Measurements from ENCODE around the gene RNF111.

Gene RNF111

DNA sequence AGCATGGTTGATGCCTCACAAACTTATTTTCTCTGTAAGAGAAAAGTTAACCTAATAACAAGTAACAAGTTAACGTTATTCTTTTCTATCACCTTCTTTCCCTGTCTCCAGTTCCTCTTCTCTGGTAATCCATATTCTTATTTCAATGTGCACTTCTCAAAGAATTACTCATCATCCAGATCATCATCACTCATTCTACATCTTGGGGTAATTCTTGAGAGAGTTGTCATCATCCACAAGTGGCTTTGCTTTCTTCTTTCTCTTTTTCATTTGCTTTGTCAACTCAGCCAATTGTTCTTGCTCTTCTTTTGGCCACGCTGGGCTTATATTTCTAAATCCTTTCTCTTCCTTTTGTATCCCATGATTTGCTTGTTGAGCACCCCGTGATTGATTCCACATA, 20.8 kb upstream of the RNF111 start:
- DNase-seq (ENCODE audit: insufficient read length, low spot score) (no peak), FAIRE-seq (no peak)
- TF ChIP-seq POLR2A (IDR thresholded peaks at IDR 0.05; ENCODE audit: low read depth, low read length) (no peak), POU2F2 (IDR thresholded peaks at IDR 0.05; ENCODE audit: low read depth, low read length) (no peak), SPI1 (IDR thresholded peaks at IDR 0.05; ENCODE audit: low read depth, low read length) (no peak), PAX5 (IDR thresholded peaks at IDR 0.05; ENCODE audit: insufficient read depth, low read length, severe bottlenecking) (no peak), TAF1 (IDR thresholded peaks at IDR 0.05; ENCODE audit: low read depth, low read length) (no peak), POLR2AphosphoS5 (IDR thresholded peaks at IDR 0.05; ENCODE audit: low read depth, low read length) (no peak)

DNA sequence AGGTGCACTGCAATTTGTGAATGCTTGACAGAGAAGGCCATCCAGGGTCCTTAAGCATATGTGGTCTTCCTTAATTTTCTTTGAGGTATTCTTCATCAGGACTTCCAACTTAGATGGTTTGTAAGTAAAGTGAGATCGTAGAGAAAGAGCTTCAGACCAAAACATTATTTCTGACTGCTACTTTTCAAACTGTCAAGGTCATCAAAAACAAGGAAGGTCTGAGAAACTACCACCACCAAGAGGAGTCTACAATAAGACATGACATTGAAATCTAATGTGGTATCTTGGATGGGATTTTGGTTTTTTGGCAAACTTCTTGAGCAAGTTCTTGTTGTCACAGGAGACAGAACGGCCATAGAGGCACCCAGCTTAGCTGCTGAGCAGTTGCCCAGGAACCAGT, 20.0 kb upstream of the RNF111 start:
- TF ChIP-seq PAX5 (IDR thresholded peaks at IDR 0.05; ENCODE audit: insufficient read depth, low read length, severe bottlenecking) (no peak), SPI1 (IDR thresholded peaks at IDR 0.05; ENCODE audit: low read depth, low read length) (no peak), TAF1 (IDR thresholded peaks at IDR 0.05; ENCODE audit: low read depth, low read length) (no peak), POU2F2 (IDR thresholded peaks at IDR 0.05; ENCODE audit: low read depth, low read length) (no peak), POLR2AphosphoS5 (IDR thresholded peaks at IDR 0.05; ENCODE audit: low read depth, low read length) (no peak), POLR2A (IDR thresholded peaks at IDR 0.05; ENCODE audit: low read depth, low read length) (no peak)
- DNase-seq (ENCODE audit: insufficient read length, low spot score): no peak
- FAIRE-seq: no peak

DNA sequence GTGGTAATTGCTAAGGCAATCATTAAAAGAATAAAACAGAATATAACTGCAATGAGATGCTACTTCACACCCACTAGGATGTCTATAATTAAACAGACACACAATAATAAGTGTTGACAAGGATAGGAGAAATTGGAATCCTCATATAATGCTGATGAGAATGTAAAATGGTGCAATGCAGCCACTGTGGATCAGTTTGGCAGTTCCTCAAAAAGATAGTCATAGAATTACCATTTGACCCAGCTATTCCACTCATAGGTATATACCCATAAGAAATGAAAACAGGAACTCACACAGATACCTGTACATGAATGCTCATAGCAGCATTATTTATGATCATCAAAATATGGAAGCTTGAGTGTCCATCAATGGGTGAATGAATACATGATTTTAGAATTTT, 9.6 kb upstream of the RNF111 start:
- no peak for FAIRE-seq
- DNase-seq (ENCODE audit: insufficient read length, low spot score): no peak
- TF ChIP-seq SPI1 (IDR thresholded peaks at IDR 0.05; ENCODE audit: low read depth, low read length) (peak; percentile 44; the same call in 1 of the 2 replicates), POLR2AphosphoS5 (IDR thresholded peaks at IDR 0.05; ENCODE audit: low read depth, low read length) (no peak)

DNA sequence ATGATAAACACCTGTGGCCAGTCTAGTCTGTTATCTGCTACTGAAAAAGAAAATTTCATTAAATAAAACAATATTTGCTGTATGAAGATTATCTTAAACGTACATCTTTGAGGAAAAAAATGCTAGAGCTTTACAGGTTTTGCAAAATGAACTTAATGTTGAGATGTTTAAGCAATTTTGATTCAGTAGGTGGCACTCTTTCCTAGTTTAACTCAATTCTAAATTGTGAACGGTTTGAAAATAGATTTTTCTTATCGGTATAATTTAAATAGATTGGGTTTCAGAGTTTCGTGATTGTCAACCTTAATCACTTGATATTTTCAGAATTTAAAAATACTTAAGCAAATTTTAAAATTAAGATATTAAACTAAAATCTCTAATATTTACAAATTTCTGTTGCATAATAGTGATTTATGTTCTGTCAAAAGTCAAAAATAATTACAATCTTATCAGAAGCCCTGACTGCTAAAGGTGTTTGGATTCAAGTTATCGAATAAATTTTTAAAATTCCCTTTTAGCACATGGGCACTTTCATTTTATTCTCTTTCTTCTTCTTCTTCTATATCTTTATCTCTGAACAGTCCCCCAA, 7.0 kb upstream of the RNF111 start:
- FAIRE-seq (peak; percentile 23), DNase-seq (ENCODE audit: insufficient read length, low spot score) (no peak)
- no peak for TF ChIP-seq POLR2A (IDR thresholded peaks at IDR 0.05; ENCODE audit: low read depth, low read length)

DNA sequence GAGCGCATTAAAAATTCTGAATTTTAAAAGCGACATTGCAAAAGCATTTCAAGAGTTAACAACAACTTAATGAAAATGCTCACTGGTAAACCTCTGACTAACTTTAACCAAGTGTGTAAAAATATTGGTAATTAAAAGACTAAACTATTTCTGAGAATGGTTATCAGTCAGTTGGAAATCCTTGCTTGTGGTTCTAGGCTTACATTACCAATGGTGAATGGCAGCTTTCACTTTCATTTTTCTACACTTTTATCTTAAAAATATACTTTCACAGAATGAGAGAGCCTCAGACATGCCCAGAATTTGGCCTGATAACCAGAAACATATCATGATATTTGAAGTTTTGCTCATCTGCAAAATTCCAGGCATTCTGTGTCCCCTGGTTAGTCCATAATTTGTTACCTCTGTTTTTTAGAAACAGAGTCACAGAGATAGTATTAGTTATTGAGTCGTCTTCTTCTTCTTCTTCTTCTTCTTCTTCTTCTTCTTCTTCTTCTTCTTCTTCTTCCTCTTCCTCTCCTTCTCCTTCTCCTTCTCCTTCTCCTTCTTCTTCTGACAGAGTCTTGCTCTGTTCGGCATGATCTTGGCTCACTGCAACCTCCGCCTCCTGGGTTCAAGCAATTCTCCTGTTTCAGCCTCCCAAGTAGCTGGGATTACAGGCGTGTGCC, 5.5 kb upstream of the RNF111 start:
- no peak for TF ChIP-seq POLR2A (IDR thresholded peaks at IDR 0.05; ENCODE audit: low read depth, low read length)
- no peak for DNase-seq (ENCODE audit: insufficient read length, low spot score)
- FAIRE-seq: peak; percentile 67

DNA sequence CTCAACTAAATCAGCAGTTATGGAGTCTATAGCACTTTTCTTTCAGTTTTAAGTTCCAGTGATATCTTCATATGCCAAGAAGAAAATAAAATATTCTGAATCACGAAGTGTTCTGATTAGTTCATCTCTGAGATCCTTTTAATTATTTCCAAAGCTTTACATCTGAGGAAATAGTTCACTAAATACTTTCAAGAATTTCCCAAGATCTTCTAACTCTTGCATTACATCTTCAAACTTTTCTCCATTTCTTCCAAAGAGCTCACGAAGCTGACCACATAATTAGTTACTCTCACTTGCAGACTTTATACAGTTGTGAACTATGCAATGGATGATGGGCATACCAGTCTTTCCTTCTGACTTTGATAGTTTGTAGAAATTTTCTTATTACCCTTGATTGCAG, 4.2 kb upstream of the RNF111 start:
- DNase-seq (ENCODE audit: insufficient read length, low spot score): no peak
- TF ChIP-seq POU2F2 (IDR thresholded peaks at IDR 0.05; ENCODE audit: low read depth, low read length): no peak
- TF ChIP-seq SPI1 (IDR thresholded peaks at IDR 0.05; ENCODE audit: low read depth, low read length): no peak
- TF ChIP-seq POLR2AphosphoS5 (IDR thresholded peaks at IDR 0.05; ENCODE audit: low read depth, low read length): no peak
- TF ChIP-seq POLR2A (IDR thresholded peaks at IDR 0.05; ENCODE audit: low read depth, low read length): no peak
- TF ChIP-seq PAX5 (IDR thresholded peaks at IDR 0.05; ENCODE audit: insufficient read depth, low read length, severe bottlenecking): no peak
- no peak for TF ChIP-seq TAF1 (IDR thresholded peaks at IDR 0.05; ENCODE audit: low read depth, low read length)
- no peak for FAIRE-seq

DNA sequence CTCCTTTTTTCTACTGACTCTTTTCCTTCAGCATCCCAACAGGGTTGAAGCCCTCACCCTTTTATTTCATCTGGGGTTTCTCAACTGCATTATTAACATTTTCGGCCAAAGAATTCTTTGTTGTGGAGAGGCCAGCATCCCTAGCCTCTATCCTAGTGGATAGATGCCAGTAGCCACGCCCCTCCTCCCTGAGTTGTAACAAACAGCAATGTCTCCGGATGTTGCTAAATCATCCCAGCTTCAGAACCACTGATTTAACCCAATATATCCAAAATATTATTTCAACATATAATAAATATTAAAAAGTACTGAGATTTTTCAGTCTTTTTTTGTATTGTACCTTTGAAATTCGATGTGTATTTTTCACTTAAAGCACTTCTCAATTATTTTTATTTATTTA, 2.0 kb upstream of the RNF111 start:
- no peak for DNase-seq (ENCODE audit: insufficient read length, low spot score)
- FAIRE-seq: no peak
- TF ChIP-seq TAF1 (IDR thresholded peaks at IDR 0.05; ENCODE audit: low read depth, low read length) (no peak), POLR2AphosphoS5 (IDR thresholded peaks at IDR 0.05; ENCODE audit: low read depth, low read length) (no peak), SPI1 (IDR thresholded peaks at IDR 0.05; ENCODE audit: low read depth, low read length) (no peak), PAX5 (IDR thresholded peaks at IDR 0.05; ENCODE audit: insufficient read depth, low read length, severe bottlenecking) (no peak), POLR2A (IDR thresholded peaks at IDR 0.05; ENCODE audit: low read depth, low read length) (no peak), POU2F2 (IDR thresholded peaks at IDR 0.05; ENCODE audit: low read depth, low read length) (no peak)

DNA sequence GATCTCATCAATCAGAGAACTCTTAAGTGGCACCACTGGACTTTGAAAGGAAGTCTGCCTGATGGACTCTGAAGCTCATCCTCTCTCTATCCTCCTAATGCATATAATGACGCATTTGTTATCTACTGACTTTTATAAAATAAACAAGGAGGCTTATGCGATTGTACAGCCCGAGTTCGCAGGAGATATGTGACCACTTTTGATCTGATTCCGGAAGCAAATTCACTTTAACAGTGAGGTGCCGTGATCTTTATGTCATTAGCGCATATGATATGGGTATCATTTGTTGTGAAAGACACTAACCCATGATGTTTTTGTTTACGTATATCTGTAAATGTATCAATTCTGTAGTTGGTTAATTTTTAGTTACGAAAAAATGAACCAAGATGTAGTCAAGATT, 427 bp upstream of the RNF111 start:
- no peak for TF ChIP-seq POLR2A (IDR thresholded peaks at IDR 0.05; ENCODE audit: low read depth, low read length)
- TF ChIP-seq POU2F2 (IDR thresholded peaks at IDR 0.05; ENCODE audit: low read depth, low read length): no peak
- no peak for TF ChIP-seq PAX5 (IDR thresholded peaks at IDR 0.05; ENCODE audit: insufficient read depth, low read length, severe bottlenecking)
- TF ChIP-seq TAF1 (IDR thresholded peaks at IDR 0.05; ENCODE audit: low read depth, low read length): no peak
- no peak for TF ChIP-seq SPI1 (IDR thresholded peaks at IDR 0.05; ENCODE audit: low read depth, low read length)
- TF ChIP-seq POLR2AphosphoS5 (IDR thresholded peaks at IDR 0.05; ENCODE audit: low read depth, low read length): no peak

DNA sequence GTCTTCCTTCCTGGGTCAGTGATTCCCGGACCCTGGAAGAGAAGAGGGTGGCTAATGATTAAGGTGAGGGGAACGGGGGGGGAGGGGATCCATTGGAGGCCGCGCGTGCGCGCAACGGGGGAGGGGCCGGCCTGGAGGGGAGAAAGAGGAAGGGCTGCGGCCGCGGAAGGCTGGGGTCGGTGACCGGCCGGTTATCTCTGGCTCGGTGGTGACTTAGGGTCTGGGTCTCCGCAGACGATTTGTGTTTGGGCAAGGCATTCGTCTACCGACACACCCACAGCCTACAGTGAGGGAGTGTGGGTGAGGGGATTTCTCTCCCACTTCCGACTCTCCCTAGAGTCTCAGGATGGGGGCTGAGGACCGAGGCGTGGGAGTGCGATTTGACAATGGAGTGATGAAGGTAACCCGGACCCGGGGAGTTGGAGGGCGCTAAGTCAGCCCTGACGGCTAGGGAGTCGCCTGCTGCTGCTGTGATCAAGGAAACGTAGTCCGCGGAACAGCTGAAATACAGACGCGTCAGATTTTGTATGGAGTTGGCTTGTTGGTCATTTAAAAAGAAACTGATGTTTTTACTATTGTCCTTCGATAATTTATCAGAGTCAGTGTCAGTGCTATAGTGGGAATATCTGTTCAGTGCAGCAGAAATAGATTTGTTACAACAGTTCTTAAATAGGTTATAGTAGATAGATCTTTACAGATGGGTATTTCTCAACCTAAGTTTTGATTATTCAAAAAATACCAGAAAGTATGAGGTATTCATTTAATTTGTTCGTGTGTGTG, 733 bp downstream of the RNF111 start:
- TF ChIP-seq POU2F2 (IDR thresholded peaks at IDR 0.05; ENCODE audit: low read depth, low read length) (peak; percentile 53; the same call in 1 of the 2 replicates), SPI1 (IDR thresholded peaks at IDR 0.05; ENCODE audit: low read depth, low read length) (peak; percentile 83), POLR2A (IDR thresholded peaks at IDR 0.05; ENCODE audit: low read depth, low read length) (no peak)
- DNase-seq (ENCODE audit: insufficient read length, low spot score): peak; percentile 42
- FAIRE-seq: peak; percentile 80

More for the DNA sequence above, 427 bp upstream of the RNF111 start:
- DNase-seq (ENCODE audit: insufficient read length, low spot score) (no peak), FAIRE-seq (no peak)

DNA sequence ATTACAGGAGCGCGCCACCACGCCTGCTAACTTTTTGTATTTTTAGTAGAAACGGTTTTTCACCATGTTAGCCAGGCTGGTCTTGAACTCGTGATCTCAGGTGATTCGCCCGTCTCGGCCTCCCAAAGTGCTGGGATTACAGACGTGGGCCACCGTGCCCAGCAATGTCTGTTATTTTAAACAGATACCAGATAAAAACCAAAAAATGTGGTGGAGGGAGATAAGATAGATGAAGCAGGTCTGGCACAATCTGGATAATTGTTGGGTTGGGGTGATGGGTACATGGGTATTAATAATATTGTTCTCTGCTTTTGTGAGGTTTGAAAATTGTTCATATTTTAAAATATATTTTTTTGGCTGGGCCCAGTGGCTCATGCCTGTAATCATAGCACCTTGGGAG, 4.7 kb downstream of the RNF111 start:
- TF ChIP-seq SPI1 (IDR thresholded peaks at IDR 0.05; ENCODE audit: low read depth, low read length) (no peak), POLR2A (IDR thresholded peaks at IDR 0.05; ENCODE audit: low read depth, low read length) (no peak), POU2F2 (IDR thresholded peaks at IDR 0.05; ENCODE audit: low read depth, low read length) (no peak), POLR2AphosphoS5 (IDR thresholded peaks at IDR 0.05; ENCODE audit: low read depth, low read length) (no peak), PAX5 (IDR thresholded peaks at IDR 0.05; ENCODE audit: insufficient read depth, low read length, severe bottlenecking) (no peak)
- DNase-seq (ENCODE audit: insufficient read length, low spot score): no peak
- no peak for FAIRE-seq
